Stimulated activated CD4-positive, alpha-beta T cell treated with anti-CD3 and anti-CD28 coated beads, Interleukin-12 subunit alpha, Interleukin-12 subunit beta, amount 100 ng/mL, for 4 hours (primary cell): ENCODE results near the gene SLC26A9.
"Not testable (repeated sequence)": the region's sequence is repeated elsewhere in the genome, so short reads cannot be mapped to it uniquely, and the experiment has no call there.

Experiments
- DNase-seq: peaks from one replicate; pipeline ENCODE4 v3.0.0-alpha.2; 2020

SLC26A9 gene

GRCh38 chr1:205924460-205924790 is 18.8 kb downstream of the SLC26A9 start:
- no peak for DNase-seq

GRCh38 chr1:205923651-205924459 is 19.4 kb downstream of the SLC26A9 start:
- no peak for DNase-seq

DNA sequence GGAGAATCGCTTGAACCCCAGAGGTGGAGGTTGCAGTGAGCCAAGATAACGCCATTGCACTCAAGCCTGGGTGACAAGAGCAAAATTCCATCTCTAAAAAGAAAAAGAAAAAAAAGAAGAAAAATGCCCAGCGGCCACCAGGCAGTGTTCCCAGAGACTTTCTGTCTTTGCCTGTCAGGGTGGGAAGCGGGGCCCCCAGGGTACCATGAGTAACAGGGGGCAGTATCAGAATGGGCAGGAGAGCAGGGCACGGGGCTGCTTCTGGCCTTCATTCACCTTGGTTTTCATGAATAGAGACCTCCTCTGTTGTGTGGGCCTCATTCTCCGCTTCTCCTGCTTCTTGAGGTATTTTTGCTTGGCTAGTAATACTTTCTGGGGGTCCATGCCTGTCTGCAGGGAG is 20.4 kb downstream of the SLC26A9 start:
- no peak for DNase-seq

DNA sequence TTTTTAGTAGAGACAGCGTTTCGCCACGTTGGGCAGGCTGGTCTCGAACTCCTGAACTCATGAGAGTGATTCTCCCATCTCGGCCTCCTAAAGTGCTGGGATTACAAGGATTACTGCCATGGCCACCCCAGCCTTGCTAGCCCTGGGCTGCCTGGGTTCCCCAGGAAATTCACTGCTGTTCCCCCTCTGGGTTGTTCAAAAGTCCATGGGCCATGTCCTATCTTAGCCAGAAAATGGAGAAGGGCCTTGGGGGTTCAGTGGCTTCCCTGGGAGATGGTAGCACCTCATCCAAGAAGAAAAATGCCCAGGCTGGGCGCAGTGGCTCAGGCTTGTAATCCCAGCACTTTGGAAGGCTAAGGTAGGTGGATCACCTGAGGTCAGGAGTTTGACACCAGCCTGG is 20.9 kb downstream of the SLC26A9 start:
- DNase-seq: no peak

GRCh38 chr1:205921570-205921909 is 21.7 kb downstream of the SLC26A9 start:
- no peak for DNase-seq

DNA sequence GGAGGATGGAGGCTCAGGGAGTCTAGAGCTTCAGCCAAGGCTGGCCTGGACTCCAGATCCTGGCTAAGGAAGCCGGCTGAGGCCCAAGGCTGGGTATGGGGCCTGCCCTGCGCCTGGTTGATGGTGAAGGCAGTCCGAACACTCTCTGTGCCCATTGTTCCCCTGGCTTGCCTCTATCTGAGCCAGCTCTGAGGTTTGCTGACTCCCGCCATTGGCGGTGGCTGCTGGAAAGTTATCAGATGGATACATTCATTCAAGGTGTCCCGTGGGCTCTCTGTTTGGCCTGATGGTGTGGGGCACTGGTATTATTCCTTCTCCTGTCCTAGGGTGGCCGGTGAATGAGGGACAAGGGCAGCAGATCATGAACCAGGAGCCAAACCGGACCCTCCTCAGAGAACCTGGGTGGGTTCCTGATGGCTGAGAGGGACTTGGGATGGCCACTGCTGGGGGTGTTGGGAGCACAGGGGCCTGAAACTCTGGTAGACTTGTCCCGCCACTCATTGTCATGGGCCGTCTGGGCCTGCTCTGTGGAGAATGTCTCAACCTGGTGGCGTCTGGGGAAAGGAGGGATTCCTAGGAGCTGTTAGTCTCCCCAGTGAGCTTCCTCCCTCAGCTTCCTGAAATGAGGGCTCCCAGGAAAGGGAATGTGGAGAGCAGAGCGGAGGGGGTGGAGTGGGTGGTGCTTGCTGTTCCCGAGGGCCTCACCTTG is 22.2 kb downstream of the SLC26A9 start:
- no peak for DNase-seq

- DNase-seq: no peak
Measured at GRCh38 chr1:205920159-205920558, 23.1 kb downstream of the SLC26A9 start.

DNA sequence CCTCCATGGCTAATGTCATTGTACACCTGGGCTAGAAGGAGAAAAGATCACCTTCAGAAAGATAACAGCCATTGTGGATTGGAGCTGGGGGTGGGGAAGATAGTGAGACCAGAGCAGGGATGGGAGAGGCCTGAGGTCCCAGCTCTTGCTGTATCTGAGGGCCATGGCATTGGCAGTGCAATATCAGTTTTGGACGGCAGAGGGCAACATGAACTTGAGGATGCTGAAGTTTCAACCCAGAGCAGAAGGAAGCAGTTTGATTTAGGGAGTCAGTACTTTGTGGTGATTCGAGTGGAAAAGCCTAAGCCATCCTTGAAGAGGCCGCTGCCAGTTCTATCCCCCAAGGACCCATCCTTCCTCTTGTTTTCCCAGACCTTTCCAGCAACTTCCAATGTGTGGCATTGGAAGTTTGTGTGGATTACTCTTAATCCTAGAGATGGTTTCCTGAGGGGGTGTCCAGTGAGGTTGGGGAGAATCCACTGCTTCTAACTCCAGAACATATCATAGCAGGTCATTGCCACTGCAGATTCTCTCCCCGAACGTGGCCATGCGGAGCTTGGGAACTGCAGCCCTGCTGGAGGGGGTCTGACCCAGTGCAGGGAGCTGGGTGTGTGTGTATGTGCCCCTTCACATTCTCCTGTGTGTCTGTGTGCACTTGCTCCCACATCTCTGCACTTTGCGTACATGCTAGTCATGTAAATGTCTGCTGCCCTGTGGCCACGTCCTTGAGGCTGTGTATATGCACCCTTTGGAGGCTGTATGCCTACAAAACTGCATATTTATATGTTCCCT is 24.1 kb downstream of the SLC26A9 start:
- peak; percentile 70 for DNase-seq

DNA sequence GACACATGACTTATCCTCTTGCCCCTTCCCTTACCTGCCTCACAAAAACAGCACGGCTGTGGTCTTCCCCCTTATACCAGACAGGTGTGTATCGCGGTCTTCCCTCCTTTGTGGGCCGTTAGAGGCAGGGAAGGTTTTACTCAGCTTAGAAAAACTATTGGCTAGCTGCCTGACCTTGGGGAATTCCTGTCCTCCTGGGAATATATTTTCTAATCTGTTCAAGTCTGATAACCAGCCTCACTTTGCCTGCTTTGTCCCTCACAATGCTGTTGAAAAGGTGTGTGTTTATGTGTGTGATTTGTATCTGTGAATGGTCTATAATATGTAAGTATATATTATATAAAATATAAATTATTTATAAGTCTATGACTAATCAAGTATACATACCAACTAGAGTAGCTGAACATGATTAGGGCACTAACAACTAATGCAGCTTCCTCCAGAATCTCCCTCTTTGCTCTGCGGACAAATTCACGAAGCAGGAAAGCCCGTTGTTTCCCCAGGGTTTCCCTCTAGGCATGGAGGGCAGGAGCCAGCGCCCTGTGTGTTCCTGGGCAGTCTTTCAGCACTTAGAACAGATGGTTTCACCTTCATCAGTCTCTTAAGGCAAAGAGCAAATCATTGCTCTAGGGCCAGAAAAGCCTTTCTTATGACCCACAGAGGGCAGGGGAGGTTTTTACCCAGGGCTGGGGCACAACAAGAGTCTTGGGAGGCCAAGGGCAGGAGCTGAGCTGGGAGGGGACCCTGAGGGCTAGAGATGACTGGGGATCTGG is 25.6 kb downstream of the SLC26A9 start:
- no peak for DNase-seq

DNA sequence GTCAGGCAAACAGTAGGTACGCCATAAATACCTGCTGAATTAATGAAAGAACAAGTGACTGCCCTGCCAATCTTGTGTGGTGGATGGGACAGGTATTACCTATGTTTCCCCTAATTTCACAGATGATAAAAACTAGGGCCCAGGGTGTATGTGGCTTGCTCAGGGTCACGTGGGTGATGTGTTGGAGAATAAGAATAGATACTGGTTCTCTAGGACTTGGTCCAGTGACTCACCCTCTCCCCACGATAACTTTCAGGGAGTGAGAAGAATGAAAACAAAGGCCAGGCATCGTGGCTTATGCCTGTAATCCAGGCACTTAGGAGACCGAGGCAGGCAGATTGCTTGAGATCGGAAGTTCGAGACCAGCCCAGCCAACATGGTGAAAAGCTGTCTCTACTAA is 26.7 kb downstream of the SLC26A9 start:
- DNase-seq: no peak

GRCh38 chr1:205915354-205915990 is 27.8 kb downstream of the SLC26A9 start:
- DNase-seq: no peak

- no peak for DNase-seq
Measured at GRCh38 chr1:205914730-205915129, 28.5 kb downstream of the SLC26A9 start.

- no peak for DNase-seq
Measured at GRCh38 chr1:205914155-205914507, 29.1 kb downstream of the SLC26A9 start.

DNA sequence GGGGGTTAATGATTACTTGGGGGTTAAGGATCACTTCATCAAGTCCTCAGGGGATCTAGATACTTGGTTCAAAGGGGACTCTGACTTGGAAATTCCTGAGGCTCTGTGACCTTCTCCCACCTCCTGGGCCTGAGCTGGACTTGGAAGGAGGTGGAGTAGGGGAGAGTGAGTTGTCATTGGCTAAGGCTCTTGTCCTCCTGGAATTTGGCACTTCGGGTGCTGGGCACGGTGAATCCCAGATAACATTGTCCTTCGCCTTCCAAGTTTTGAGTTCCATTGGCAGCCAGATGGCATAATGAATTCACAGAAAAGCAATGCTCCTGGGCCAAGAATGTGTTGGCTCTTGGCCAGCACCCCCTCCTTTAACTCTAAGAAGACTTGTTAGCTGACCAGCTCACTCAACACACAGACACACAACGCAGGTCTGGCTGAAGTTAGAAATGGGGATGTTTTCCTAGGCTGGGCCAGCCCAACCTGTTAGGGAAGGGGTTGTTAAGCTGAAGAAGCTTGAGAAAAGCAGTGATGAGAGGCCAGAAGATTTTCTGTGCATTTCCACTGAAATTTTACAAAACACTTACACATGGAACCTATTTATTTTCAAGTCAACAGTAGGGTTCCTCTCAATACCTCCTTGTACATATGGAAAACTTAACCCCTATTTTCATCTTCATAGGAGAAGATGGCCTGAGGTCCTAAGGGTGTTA is 29.7 kb downstream of the SLC26A9 start:
- DNase-seq: no peak

DNA sequence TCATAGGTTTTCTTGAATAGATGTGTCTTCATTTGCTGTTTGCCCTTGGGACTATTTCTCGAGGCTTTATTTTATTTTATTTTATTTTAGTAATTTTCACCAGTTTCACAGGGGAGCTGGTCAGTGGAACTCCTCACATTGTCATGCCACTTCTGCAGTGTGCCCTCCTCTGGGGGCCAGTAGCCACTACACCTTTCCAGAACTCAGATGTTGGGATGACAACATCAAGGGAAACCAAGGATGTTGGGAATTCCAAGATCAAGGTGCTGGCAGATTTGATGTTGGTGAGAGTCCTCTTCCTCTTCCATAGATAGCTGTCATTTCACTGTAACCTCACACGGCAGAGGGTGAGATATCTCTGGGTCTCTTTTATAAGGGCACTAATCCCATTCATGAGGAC is 35.5 kb downstream of the SLC26A9 start:
- DNase-seq: no peak

- DNase-seq: not testable (repeated sequence)
Measured at GRCh38 chr1:205905095-205905494, 38.2 kb downstream of the SLC26A9 start.

GRCh38 chr1:205896351-205896750 is 46.9 kb downstream of the SLC26A9 start:
- no peak for DNase-seq

- DNase-seq: not testable (repeated sequence)
Measured at GRCh38 chr1:205894119-205894518, 49.1 kb downstream of the SLC26A9 start.

- not testable (repeated sequence) for DNase-seq
Measured at GRCh38 chr1:205892175-205892574, 51.1 kb downstream of the SLC26A9 start.

DNA sequence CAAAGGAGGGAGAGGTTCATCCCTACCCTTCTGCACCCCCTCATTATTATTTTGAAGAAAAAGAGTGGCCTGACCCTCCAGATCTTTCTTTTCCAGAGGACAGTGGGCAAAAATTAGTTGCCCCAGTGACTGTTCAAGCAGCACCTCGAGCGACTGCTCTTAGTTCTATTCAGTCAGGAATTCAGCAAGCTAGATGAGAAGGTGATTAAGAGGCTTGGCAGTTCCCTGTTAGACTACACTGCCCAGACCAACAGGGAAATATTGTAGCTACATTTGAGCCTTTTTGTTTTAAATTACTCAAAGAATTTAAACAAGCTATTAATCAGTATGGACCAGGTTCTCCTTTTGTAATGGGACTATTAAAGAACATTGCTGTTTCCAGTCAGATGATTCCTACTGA is 51.8 kb downstream of the SLC26A9 start:
- not testable (repeated sequence) for DNase-seq

DNA sequence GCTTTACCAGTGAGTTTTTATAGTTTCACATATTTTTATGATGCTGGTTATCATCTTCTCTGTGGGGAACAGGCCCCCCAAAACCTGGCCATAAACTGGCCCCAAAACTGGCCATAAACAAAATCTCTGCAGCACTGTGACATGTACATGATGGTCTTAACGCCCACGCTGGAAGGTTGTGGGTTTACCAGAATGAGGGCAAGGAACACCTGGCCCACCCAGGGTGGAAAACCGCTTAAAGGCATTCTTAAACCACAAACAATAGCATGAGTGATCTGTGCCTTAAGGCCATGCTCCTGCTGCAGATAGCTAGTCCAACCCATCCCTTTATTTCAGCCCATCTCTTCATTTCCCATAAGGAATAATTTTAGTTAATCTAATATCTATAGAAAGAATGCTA is 52.6 kb downstream of the SLC26A9 start:
- DNase-seq: not testable (repeated sequence)

- DNase-seq: not testable (repeated sequence)
Measured at GRCh38 chr1:205889706-205890105, 53.5 kb downstream of the SLC26A9 start.
